NCI-H2029 treated with DMSO at 0.1 percent for 48 hours (cell line): ENCODE data around the gene ZBTB48.

Source experiments
- DNase-seq: peaks from one replicate; lab custom pipeline; 2025; lab: John Stamatoyannopoulos, UW

Gene ZBTB48

GRCh38 chr1:6614019-6614928 is 34.5 kb downstream of the ZBTB48 start:
- DNase-seq = no peak

DNA sequence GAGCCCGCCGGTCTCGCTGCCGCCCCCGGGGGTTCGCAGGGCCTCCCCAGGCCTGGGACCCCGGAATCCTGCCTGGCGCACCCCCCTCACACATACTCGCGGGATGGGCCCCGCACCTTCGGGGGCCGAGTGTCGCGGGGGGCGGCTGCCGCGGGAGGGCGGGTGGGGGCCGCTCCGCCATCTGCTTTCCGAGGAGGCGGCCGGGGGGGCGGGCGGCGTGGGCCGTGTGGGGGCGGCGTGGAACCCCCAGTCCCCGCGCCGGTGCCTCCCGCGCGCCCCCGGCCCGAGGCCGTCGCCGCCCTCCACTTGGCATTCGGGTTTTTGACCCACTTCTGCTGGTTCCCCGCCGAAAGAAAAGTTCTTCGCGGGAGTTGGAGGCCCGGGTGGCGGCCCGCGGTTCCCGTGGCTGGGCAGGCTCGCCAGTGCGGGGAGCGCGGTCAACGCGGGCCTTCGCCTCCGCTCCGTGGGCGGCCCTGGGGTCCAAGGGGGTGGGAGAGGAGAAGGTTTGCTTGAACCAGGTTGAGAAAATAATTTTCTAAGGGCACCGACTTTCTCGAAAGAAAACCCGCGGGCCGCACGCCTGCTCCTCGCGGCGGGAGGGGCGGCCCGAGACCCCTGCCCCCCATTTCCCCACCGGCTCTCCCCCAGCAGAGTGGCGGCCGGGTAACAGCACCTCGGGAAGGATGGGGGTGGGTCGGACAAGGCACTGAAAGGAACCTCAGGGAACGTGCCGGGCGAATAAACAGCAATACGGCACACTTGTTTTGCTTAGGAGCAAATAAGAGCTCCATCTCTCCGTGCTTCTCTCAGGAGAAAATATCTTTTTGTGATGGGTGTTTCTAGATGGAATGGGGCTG is 35.4 kb downstream of the ZBTB48 start:
- DNase-seq = no peak

- DNase-seq = no peak
Measured at GRCh38 chr1:6619045-6619444, 39.3 kb downstream of the ZBTB48 start.

DNA sequence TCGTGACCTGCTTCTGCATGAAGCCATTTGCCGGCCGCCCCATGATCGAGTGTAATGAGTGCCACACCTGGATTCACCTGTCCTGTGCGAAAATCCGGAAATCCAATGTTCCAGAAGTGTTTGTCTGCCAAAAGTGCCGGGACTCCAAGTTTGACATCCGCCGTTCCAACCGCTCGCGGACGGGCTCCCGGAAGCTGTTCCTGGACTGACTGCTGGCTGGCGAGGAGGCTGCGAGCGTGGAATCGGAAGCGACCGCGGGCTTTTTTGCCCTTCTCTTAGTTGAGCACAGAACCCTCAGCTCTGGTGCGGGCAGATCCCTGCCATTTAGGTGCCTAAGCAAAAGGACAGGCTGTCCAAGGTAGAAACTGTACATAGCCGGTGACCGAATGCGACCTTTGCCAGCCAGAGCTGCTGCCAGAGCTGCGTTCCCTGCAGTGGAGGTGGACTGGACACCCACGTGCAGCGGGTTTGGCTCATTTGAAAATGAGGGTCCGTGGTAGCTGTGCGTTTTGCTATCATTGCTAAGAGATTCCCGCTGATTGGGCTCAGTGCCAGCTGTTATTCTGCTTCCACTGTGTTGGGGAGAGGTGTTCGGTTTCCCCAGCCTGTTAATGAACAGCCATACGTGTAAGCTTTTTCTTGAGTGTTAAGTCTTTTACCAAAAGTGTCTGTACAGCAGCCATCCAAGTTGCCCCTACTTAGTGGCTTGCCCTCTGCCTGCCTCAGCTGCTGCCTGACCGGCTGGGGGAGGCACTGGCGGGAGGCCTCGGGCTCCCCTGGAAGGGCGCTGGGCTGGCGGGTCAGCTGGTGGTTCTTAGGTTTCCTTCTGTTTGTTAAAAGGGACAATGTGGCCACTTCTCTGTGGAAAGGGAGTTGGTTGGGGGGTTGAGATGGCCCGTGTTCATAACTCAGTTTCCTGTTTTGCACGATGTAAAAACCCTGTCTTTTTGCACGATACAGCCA is 41.9 kb downstream of the ZBTB48 start:
- DNase-seq = no peak

DNA sequence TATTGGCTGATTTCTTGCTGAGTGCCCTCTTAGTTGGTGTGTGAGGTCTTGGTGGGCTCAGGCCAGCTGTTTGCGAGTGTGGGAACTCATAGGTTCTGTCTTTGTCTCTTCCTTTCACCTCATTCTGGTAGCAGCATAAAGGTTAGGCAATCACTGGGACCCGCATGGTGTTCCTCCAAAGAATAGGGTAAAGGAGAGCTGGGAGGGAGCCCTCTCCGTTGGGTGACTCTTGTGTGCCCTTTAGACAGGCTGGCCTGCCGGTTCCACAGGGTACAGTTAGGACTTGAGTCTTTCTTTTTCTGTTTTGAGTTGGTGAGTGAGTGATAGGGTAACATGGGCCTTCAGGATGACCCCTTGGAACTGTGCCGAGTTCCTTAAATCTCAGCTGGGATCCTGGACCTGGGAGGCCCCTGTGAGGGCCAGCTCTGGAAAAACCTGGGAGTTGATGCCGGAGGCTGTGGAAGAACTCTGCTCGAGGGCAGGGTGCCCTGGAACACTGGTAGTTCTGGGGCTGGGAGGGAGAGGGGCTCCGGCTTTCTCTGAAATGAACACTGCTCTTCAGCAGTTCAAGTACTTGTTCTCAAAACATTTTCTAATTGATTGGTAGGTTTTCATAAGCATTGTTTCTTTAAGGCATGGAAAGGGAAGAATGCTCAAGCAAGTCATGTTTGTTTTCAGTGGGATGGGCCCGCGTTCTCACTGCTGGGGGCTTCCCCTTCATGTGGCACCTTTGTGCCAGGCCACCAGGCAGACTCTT is 42.8 kb downstream of the ZBTB48 start:
- no peak for DNase-seq

DNA sequence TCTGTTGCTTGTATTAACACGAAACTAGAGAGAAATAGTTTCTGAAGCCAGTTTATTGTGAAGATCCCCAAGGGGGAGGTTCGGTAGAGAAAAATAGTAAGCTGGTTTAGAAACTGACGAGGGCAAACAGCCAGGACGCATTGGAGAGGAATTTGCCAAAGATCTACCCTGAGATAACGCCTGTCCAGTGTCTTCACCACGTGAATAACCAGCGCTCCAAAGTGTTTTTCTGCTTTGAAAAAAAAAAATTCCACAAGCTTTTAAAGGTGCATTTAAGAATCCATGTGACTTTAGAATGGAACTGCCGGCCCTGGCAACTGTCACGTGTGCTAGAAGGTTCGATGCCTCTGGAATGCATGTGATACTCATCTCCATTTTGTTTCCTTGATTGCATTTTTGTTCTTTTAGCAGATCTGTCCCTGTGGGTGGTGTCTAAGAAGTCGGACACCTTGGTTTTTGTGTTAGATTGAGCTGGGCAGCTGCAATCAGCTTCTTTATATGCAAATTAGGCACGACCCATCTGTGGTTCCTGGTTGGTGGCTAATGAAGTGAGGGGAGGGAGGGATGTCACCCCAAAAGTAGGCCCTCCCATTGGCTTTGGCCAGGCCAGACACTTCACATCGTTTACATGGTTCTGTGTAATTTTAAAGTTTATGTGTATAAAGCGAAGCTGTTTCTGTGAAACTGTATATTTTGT is 43.6 kb downstream of the ZBTB48 start:
- DNase-seq = no peak

- DNase-seq = peak; percentile 16
Measured at GRCh38 chr1:6624710-6625583, 45.2 kb downstream of the ZBTB48 start, which contains the start of gene THAP3. THAP3 (plus strand) TSS chr1:6624868; CDS start chr1:6625219, 351 bp downstream.

GRCh38 chr1:6625584-6626149 is 45.9 kb downstream of the ZBTB48 start:
- no peak for DNase-seq

- no peak for DNase-seq
Measured at GRCh38 chr1:6627031-6627430, 47.2 kb downstream of the ZBTB48 start.

GRCh38 chr1:6627841-6628545 is 48.2 kb downstream of the ZBTB48 start:
- no peak for DNase-seq

DNA sequence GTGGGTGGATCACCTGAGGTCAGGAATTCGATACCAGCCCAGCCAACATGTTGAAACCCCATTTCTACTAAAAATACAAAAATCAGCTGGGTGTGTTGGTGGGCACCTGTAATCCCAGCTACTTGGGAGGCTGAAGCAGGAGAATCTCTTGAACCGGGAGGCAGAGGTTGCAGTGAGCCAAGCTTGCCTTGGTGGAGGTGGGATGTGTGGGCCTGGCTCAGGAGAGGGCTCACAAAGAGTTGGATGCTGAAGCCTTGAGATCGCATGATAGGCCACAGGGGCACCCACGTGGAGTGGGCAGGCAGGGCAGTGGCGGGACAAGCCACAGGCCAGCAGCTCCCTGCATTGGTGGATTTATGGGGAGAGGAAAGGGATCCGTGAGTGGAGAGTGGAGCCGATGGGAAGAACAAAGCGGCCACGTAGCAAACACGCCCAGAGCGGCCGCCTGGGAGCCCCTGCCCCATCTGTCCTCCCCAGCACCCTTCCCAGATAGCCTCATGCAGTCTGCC is 49.2 kb downstream of the ZBTB48 start:
- no peak for DNase-seq

GRCh38 chr1:6630027-6630426 is 50.2 kb downstream of the ZBTB48 start:
- DNase-seq = no peak

GRCh38 chr1:6631058-6631457 is 51.3 kb downstream of the ZBTB48 start:
- DNase-seq = no peak

DNA sequence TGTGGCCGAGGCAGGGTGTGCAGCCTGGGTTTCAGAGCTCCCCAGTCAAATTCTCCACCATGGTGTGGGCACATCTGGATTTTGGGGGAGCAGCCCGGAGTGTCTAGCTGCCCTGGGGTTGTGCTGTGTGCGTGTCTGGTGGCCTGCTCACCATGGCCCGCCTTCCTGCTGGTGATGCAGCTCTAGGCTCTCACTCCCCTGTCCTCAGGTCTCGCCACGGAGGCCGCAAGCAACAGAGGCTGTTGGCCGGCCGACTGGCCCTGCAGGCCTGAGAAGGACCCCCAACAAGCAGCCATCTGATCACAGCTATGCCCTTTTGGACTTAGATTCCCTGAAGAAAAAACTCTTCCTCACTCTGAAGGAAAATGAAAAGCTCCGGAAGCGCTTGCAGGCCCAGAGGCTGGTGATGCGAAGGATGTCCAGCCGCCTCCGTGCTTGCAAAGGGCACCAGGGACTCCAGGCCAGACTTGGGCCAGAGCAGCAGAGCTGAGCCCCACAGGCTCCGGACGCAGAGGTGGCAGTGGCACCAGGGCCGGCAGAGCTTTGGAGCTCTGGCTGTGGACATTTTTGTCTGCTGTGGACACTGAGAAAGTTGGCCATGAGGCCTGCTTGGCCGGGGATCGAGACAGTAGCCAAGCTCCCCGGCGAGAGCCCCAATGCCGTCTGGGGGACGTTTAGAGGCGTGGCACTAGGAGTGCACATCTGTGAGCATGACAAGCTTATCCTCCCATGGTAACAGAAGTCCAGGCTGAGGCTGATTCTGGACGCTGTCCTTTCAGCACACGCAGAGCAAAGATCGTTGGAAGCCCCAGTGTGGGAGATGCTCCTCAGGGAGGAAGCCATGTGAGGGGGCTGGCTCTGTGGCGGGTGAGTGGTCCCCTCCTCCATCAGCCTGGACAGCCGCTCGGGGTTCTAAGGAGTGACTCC is 53.1 kb downstream of the ZBTB48 start:
- no peak for DNase-seq

DNA sequence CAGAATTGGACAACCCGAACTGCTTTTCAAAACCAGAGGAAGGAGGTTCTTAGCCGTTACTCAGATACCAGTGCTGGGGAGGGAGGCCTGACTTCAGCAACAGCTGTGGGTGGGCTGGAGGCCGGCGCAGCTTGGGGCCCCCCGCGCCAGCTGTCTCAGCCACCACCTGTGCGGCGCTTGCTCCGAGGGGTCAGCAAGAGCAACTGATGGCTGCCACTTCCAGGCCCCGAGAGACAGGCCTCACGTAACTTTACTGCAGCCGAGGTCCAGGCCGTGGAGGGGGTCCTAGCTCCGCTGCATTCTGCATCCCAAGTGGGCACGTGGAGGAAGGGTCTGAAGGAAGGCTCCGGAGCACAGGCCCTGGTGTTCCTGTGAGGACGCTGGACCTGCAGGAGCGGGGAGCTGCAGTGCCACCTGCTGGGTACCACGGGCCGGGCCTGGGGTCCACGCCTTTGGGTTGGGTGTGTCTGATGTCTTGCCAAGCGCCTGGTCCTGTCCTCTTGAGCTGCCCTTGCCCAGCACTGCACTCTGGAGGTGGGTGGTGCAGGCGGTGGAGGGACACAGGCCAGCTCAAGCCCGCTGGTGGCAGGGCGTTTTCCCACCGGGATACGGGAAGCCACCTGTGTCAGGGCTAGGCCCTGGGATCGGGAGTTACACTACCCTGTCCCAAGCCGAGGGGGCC is 54.7 kb downstream of the ZBTB48 start:
- DNase-seq = no peak

DNA sequence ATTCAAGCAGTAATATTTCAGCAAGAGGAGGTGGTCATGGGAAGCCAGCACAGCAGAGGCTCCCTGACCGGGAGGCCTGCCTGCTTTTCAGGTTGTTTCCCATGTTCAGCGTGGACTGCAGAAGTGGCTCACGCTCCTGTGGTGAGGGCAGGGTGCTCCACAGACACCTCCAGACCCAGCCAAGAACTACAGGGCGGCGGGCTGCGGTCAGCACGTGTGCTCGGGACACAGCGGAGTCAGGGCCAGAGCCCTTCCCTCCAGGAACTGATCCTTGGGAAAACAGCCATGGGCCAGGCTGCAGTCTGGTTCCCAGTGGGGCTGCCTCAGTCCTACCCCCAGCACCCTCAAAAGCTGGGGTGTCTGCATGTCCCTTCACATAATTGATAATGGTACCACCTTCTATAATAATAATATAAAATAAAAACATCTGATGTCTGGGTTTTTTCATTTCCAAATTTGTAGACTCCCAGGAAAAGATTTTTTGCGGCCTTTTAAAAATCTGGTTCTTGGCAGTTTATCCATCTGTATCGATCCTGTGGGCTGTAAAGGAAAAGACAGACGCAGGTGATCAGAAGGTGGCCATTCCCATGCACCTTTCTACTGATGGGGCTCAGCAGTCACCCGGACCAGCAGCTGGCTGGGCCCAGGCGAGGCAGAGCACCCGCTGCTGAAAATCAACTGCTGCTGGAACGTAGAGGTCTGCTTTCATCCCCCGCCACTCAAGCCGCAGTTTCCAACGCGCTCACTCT is 55.5 kb downstream of the ZBTB48 start:
- no peak for DNase-seq
